Naive B cell (primary cell): ENCODE results near the gene SYNPO2. TPM values are rescaled to one million over a fixed set of nuclear protein-coding genes. Genes with fewer than 3 reads are reported as not detected.
"Not testable (repeated sequence)": the region's sequence is repeated elsewhere in the genome, so short reads cannot be mapped to it uniquely, and the experiment has no call there.

Experiments used
- ATAC-seq, 2 donors: fragments of 150-1000 bp; cut with Tn5 transposase; 2 replicates each; pipeline ENCODE4 v1.10.0; 2021; ENCODE audit warnings: low read depth in 2 of 2, mild to moderate bottlenecking in 2 of 2, moderate library complexity in 2 of 2
- DNase-seq: peaks from one replicate; pipeline ENCODE4 v3.0.0; 2022
- H3K27ac Mint-ChIP-seq, 6 donors: one replicate each; pipeline ENCODE4 v1.8.0; 2020 to 2022; ENCODE audit warnings: mild to moderate bottlenecking in 6 of 6, mixed read lengths in 6 of 6, moderate library complexity in 5 of 6, inconsistent platforms in 2 of 6
- H3K27me3 Mint-ChIP-seq, 3 donors: one replicate each; pipeline ENCODE4 v1.8.0; 2021 to 2022; ENCODE audit warnings: mixed read lengths in 3 of 3, mild to moderate bottlenecking in 1 of 3
- H3K36me3 Mint-ChIP-seq, 2 donors: one replicate each; pipeline ENCODE4 v1.8.0; 2020 to 2022; ENCODE audit warnings: mixed read lengths in 2 of 2, inconsistent platforms in 1 of 2, mild to moderate bottlenecking in 1 of 2
- H3K4me1 Mint-ChIP-seq, 3 donors: one replicate each; pipeline ENCODE4 v1.8.0; 2020 to 2022; ENCODE audit warnings: mixed read lengths in 3 of 3, inconsistent platforms in 1 of 3, mild to moderate bottlenecking in 1 of 3, moderate library complexity in 1 of 3
- H3K4me3 Mint-ChIP-seq, 8 donors: one replicate each; pipeline ENCODE4 v1.8.0; 2020 to 2022; ENCODE audit warnings: mild to moderate bottlenecking in 8 of 8, mixed read lengths in 8 of 8, moderate library complexity in 8 of 8, inconsistent platforms in 2 of 8
- H3K9me3 Mint-ChIP-seq, 7 donors: one replicate each; pipeline ENCODE4 v1.8.0; 2020 to 2022; ENCODE audit warnings: mixed read lengths in 7 of 7, mild to moderate bottlenecking in 5 of 7, inconsistent platforms in 2 of 7, moderate library complexity in 1 of 7
- polyA plus RNA-seq, 6 donors: library from polyadenylated mRNA; unstranded; fragments of 300-500 nt; fragmentation: Illumina TruSeq; gene quantifications; one replicate each; pipeline ENCODE4 v1.2.3, GENCODE V29; 2021; ENCODE audit warnings: low read depth in 6 of 6

Gene SYNPO2
- polyA plus RNA-seq, 6 donors from 2014 or later = 0.05 to 0.24 (median 0.12) TPM; not detected in 2

GRCh38 chr4:118865091-118865708, 23.5 kb upstream of the SYNPO2 start:
- H3K27ac Mint-ChIP-seq = no peak overlapping the region
- no peaks in the 10 kb centered on the region for H3K36me3 Mint-ChIP-seq
- peaks cover 4 to 6% (median 6%) of the 10 kb centered on the region in 3 donors for H3K4me1 Mint-ChIP-seq
- DNase-seq (no peak), ATAC-seq (peak; percentile 37 to 44)
- peaks cover 0 to 6% (median 4%) of the 10 kb centered on the region in 7 donors for H3K9me3 Mint-ChIP-seq
- H3K4me3 Mint-ChIP-seq = no peak overlapping the region
- H3K27me3 Mint-ChIP-seq = peaks cover 0 to 9% (median 8%) of the 10 kb centered on the region in 3 donors

GRCh38 chr4:118866442-118866841, 22.2 kb upstream of the SYNPO2 start:
- peaks cover 0 to 9% (median 8%) of the 10 kb centered on the region in 3 donors for H3K27me3 Mint-ChIP-seq
- H3K36me3 Mint-ChIP-seq = no peaks in the 10 kb centered on the region
- peaks cover 4 to 6% (median 6%) of the 10 kb centered on the region in 3 donors for H3K4me1 Mint-ChIP-seq
- peaks cover 0 to 6% (median 4%) of the 10 kb centered on the region in 7 donors for H3K9me3 Mint-ChIP-seq
- peak overlapping the region in 1 of 8 donors; percentile 28 for H3K4me3 Mint-ChIP-seq
- no peak for ATAC-seq
- H3K27ac Mint-ChIP-seq = no peak overlapping the region
- DNase-seq = no peak

GRCh38 chr4:118867311-118868067, 21.2 kb upstream of the SYNPO2 start:
- Mint-ChIP-seq H3K36me3 (no peaks in the 10 kb centered on the region), H3K4me3 (no peak overlapping the region), H3K9me3 (peaks cover 0 to 6% (median 4%) of the 10 kb centered on the region in 7 donors), H3K4me1 (peaks cover 4 to 6% (median 6%) of the 10 kb centered on the region in 3 donors), H3K27me3 (peaks cover 0 to 9% (median 8%) of the 10 kb centered on the region in 3 donors), H3K27ac (no peak overlapping the region)
- ATAC-seq (no peak), DNase-seq (no peak)

- Mint-ChIP-seq H3K4me1 (peaks cover 4 to 6% (median 6%) of the 10 kb centered on the region in 3 donors), H3K27me3 (peaks cover 0 to 25% (median 15%) of the 10 kb centered on the region in 3 donors), H3K27ac (no peak overlapping the region), H3K4me3 (no peak overlapping the region), H3K36me3 (no peaks in the 10 kb centered on the region), H3K9me3 (peaks cover 0 to 6% (median 4%) of the 10 kb centered on the region in 7 donors)
- ATAC-seq (no peak), DNase-seq (no peak)
These were observed 18.8 kb upstream of the SYNPO2 start for GRCh38 chr4:118869808-118870342.

GRCh38 chr4:118872181-118872580, 16.5 kb upstream of the SYNPO2 start:
- Mint-ChIP-seq H3K27me3 (peaks cover 4 to 36% (median 25%) of the 10 kb centered on the region in 3 donors), H3K4me1 (no peaks in the 10 kb centered on the region), H3K27ac (no peak overlapping the region), H3K9me3 (peaks cover 0 to 5% (median 0%) of the 10 kb centered on the region in 7 donors), H3K4me3 (no peak overlapping the region), H3K36me3 (no peaks in the 10 kb centered on the region)
- ATAC-seq (no peak), DNase-seq (no peak)

GRCh38 chr4:118877797-118878196, 10.9 kb upstream of the SYNPO2 start:
- DNase-seq = no peak
- no peaks in the 10 kb centered on the region for H3K36me3 Mint-ChIP-seq
- H3K4me1 Mint-ChIP-seq = no peaks in the 10 kb centered on the region
- peaks cover 4 to 46% (median 25%) of the 10 kb centered on the region in 3 donors for H3K27me3 Mint-ChIP-seq
- H3K4me3 Mint-ChIP-seq = no peak overlapping the region
- H3K9me3 Mint-ChIP-seq = peaks cover 0 to 17% (median 9%) of the 10 kb centered on the region in 7 donors
- no peak for ATAC-seq
- no peak overlapping the region for H3K27ac Mint-ChIP-seq

GRCh38 chr4:118878507-118878906, 10.1 kb upstream of the SYNPO2 start:
- Mint-ChIP-seq H3K27me3 (peaks cover 4 to 39% (median 21%) of the 10 kb centered on the region in 3 donors), H3K9me3 (peaks cover 0 to 17% (median 9%) of the 10 kb centered on the region in 7 donors)
- ATAC-seq, H3K4me3 Mint-ChIP-seq, DNase-seq, H3K27ac Mint-ChIP-seq, H3K36me3 Mint-ChIP-seq, H3K4me1 Mint-ChIP-seq: not testable (repeated sequence)

- peaks cover 0 to 17% (median 9%) of the 10 kb centered on the region in 7 donors for H3K9me3 Mint-ChIP-seq
- ATAC-seq (no peak), DNase-seq (no peak)
- H3K27ac Mint-ChIP-seq = no peak overlapping the region
- H3K4me3 Mint-ChIP-seq = no peak overlapping the region
- H3K4me1 Mint-ChIP-seq = no peaks in the 10 kb centered on the region
- H3K27me3 Mint-ChIP-seq = peaks cover 4 to 35% (median 18%) of the 10 kb centered on the region in 3 donors
- no peaks in the 10 kb centered on the region for H3K36me3 Mint-ChIP-seq
These were observed 9.2 kb upstream of the SYNPO2 start for GRCh38 chr4:118879409-118879808.

- Mint-ChIP-seq H3K36me3 (no peaks in the 10 kb centered on the region), H3K27ac (no peak overlapping the region), H3K4me1 (no peaks in the 10 kb centered on the region), H3K27me3 (peaks cover 6 to 29% (median 10%) of the 10 kb centered on the region in 3 donors), H3K4me3 (no peak overlapping the region), H3K9me3 (peaks cover 0 to 15% (median 9%) of the 10 kb centered on the region in 7 donors)
- DNase-seq (no peak), ATAC-seq (no peak)
These were observed 7.0 kb upstream of the SYNPO2 start for GRCh38 chr4:118881512-118882146.

GRCh38 chr4:118883861-118884260, 4.8 kb upstream of the SYNPO2 start:
- H3K4me1 Mint-ChIP-seq = peaks cover 6 to 7% (median 6%) of the 10 kb centered on the region in 3 donors
- ATAC-seq (no peak), DNase-seq (no peak)
- peaks cover 0 to 5% (median 2%) of the 10 kb centered on the region in 7 donors for H3K9me3 Mint-ChIP-seq
- H3K4me3 Mint-ChIP-seq = no peak overlapping the region
- peaks cover 18 to 28% (median 21%) of the 10 kb centered on the region in 3 donors for H3K27me3 Mint-ChIP-seq
- peak overlapping the region in 1 of 6 donors; percentile 57 for H3K27ac Mint-ChIP-seq
- no peaks in the 10 kb centered on the region for H3K36me3 Mint-ChIP-seq

- Mint-ChIP-seq H3K4me1 (peaks cover 9 to 12% (median 11%) of the 10 kb centered on the region in 3 donors), H3K36me3 (no peaks in the 10 kb centered on the region), H3K27me3 (peaks cover 25 to 29% (median 26%) of the 10 kb centered on the region in 3 donors), H3K9me3 (peaks cover 0 to 1% (median 0%) of the 10 kb centered on the region in 7 donors), H3K27ac (no peak overlapping the region), H3K4me3 (no peak overlapping the region)
- ATAC-seq (no peak), DNase-seq (no peak)
These were observed 3.9 kb upstream of the SYNPO2 start for GRCh38 chr4:118884716-118885115.

- H3K27me3 Mint-ChIP-seq = peaks cover 41 to 52% (median 46%) of the 10 kb centered on the region in 3 donors
- peak overlapping the region in 7 of 8 donors; percentile 64 to 83 (median 78) for H3K4me3 Mint-ChIP-seq
- H3K4me1 Mint-ChIP-seq = peaks cover 11 to 17% (median 11%) of the 10 kb centered on the region in 3 donors
- DNase-seq = no peak
- no peak for ATAC-seq
- H3K27ac Mint-ChIP-seq = no peak overlapping the region
- H3K36me3 Mint-ChIP-seq = no peaks in the 10 kb centered on the region
- peaks cover 0 to 1% (median 0%) of the 10 kb centered on the region in 7 donors for H3K9me3 Mint-ChIP-seq
These were observed 648 bp downstream of the SYNPO2 start for GRCh38 chr4:118889312-118889691.

GRCh38 chr4:118894034-118894433, 5.4 kb downstream of the SYNPO2 start:
- Mint-ChIP-seq H3K9me3 (no peaks in the 10 kb centered on the region), H3K27ac (no peak overlapping the region), H3K4me3 (no peak overlapping the region), H3K36me3 (no peaks in the 10 kb centered on the region), H3K4me1 (peaks cover 3 to 9% (median 3%) of the 10 kb centered on the region in 3 donors), H3K27me3 (peaks cover 34 to 42% (median 41%) of the 10 kb centered on the region in 3 donors)
- no peak for DNase-seq
- no peak for ATAC-seq
